GM21717 (cell line): ENCODE measurements around the gene PSKH1.

Experiments
- ATAC-seq: cut with Tn5 transposase; IDR thresholded peaks from one replicate; pipeline ENCODE4 v1.9.1; 2021; ENCODE audit warnings: mild to moderate bottlenecking, moderate library complexity; ENCODE audit not compliant: unreplicated experiment

PSKH1 gene

GRCh38 chr16:67923414-67924116 lies 30.5 kb downstream of the PSKH1 start:
- ATAC-seq, result no peak

- no peak for ATAC-seq
Measured at GRCh38 chr16:67924140-67924906, 31.3 kb downstream of the PSKH1 start.

GRCh38 chr16:67926181-67926750 lies 33.2 kb downstream of the PSKH1 start:
- ATAC-seq, result no peak

GRCh38 chr16:67927131-67927941 lies 34.3 kb downstream of the PSKH1 start:
- ATAC-seq, result no peak

GRCh38 chr16:67928147-67928546 lies 35.1 kb downstream of the PSKH1 start:
- no peak for ATAC-seq

- no peak for ATAC-seq
Measured at GRCh38 chr16:67928561-67929364, 35.7 kb downstream of the PSKH1 start.

GRCh38 chr16:67930191-67930590 lies 37.1 kb downstream of the PSKH1 start:
- ATAC-seq, result no peak

- ATAC-seq, result no peak
Measured at GRCh38 chr16:67930678-67931211, 37.7 kb downstream of the PSKH1 start.

- no peak for ATAC-seq
Measured at GRCh38 chr16:67931712-67932461, 38.8 kb downstream of the PSKH1 start, which contains the start of gene CTRL. Gene CTRL, minus strand, starts transcription at chr16:67931862. Its CDS starts 10 bp downstream, at chr16:67931852.

GRCh38 chr16:67932462-67932840 lies 39.4 kb downstream of the PSKH1 start:
- no peak for ATAC-seq

GRCh38 chr16:67933805-67934204 lies 40.8 kb downstream of the PSKH1 start:
- ATAC-seq, result no peak

- no peak for ATAC-seq
Measured at GRCh38 chr16:67934306-67935100, 41.4 kb downstream of the PSKH1 start.

- no peak for ATAC-seq
Measured at GRCh38 chr16:67935101-67935401, 42.0 kb downstream of the PSKH1 start.

GRCh38 chr16:67935402-67936123 lies 42.5 kb downstream of the PSKH1 start:
- peak; percentile 84 for ATAC-seq

GRCh38 chr16:67936124-67936879 lies 43.2 kb downstream of the PSKH1 start, which contains the start of gene PSMB10:
Gene PSMB10, minus strand, starts transcription at chr16:67936850. Its CDS starts 101 bp downstream, at chr16:67936749.
- peak; percentile 10 for ATAC-seq

- ATAC-seq, result peak; percentile 51
Measured at GRCh38 chr16:67936880-67937605, 44.0 kb downstream of the PSKH1 start.
